H1 (cell line): Measurements from ENCODE around the gene MYBPC2. TPM values are rescaled to one million over a fixed set of nuclear protein-coding genes. Genes with fewer than 3 reads are reported as not detected.

ENCODE experiments used
- HDAC2 ChIP-seq, 2 experiments: fragments of 300-600 bp in 1 of 2; sonication (generic) in 1 of 2; IDR thresholded peaks; 2 replicates each; pipeline ENCODE4 v1.6.1; 2011 to 2012; ENCODE audit warnings: low read depth in 2 of 2, low read length in 2 of 2, mild to moderate bottlenecking in 2 of 2, moderate library complexity in 2 of 2, borderline replicate concordance in 1 of 2, inconsistent platforms in 1 of 2
- POU5F1 ChIP-seq: IDR thresholded peaks from 2 replicates; pipeline ENCODE4 v1.6.1; 2011; ENCODE audit warnings: low read depth, mild to moderate bottlenecking, low read length, moderate library complexity
- polyA plus RNA-seq, 7 experiments: library from polyadenylated mRNA; depleted of rRNA in 3 of 7; stranded (reverse) in 5 of 7; unstranded in 2 of 7; fragments of >200 nt in 5 of 7; fragments of 200-250 nt in 2 of 7; gene quantifications; 1 replicate in 5 of 7; 2 replicates in 1 of 7; 4 replicates in 1 of 7; pipeline versions ENCODE4 v1.2.1 to v1.2.3, GENCODE V29; 2011 to 2013; ENCODE audit warnings: missing spikeins in 2 of 7, mixed read lengths in 2 of 7
- total RNA-seq: library from RNA; stranded (reverse); fragmentation: NEBNext Ultra II Directional; extraction: Animal tissue kit (Norgen Biotek cat#: 25700); gene quantifications from 2 replicates; pipeline ENCODE4 v1.2.1, GENCODE V29; 2021

MYBPC2 gene
- total and polyA plus RNA-seq, 2 of the 8 experiments (the other 6 are each of a cell fraction or from before 2014, with no cell fraction given), result 1.8 to 3.1 TPM

DNA sequence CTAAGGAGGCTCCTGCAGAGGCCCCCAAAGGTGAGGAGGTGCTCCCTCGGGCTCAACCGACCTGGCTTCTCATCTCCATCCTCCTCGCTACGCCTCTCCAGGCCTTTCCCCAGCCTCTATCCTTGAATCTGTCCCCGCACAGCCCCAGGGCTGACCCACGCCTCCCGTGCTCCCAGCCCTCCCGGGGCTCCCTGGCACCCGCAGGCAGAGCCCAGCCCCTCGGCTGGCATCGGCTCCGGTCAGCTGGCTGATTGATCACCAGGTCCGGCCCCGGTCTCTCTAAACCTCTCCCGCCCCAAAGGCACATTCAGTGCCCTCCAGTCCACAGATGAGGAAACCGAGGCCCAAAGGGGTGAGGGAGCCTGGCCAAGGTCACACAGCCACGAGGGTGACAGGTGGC, 2.5 kb downstream of the MYBPC2 start (continued):
- TF ChIP-seq HDAC2 (IDR thresholded peaks at IDR 0.05; ENCODE audit: borderline replicate concordance in 1 of 2, low read depth in 2 of 2, low read length in 2 of 2), result no peak
- TF ChIP-seq POU5F1, result no peak
